KG1 (cell line): Measurements from ENCODE around the gene ZNF496.
"Not testable (repeated sequence)": the region's sequence is repeated elsewhere in the genome, so short reads cannot be mapped to it uniquely, and the experiment has no call there.

ENCODE experiments used
- DNase-seq: peaks from one replicate; lab custom pipeline; 2025; lab: John Stamatoyannopoulos, UW

ZNF496 gene

GRCh38 chr1:247359559-247359958 lies 27.9 kb upstream of the ZNF496 start:
- DNase-seq, result no peak

- no peak for DNase-seq
Observed at GRCh38 chr1:247358920-247359319, 27.3 kb upstream of the ZNF496 start.

- no peak for DNase-seq
Observed at GRCh38 chr1:247357781-247358211, 26.1 kb upstream of the ZNF496 start.

GRCh38 chr1:247357052-247357780 lies 25.5 kb upstream of the ZNF496 start:
- DNase-seq, result no peak

GRCh38 chr1:247355160-247355559 lies 23.5 kb upstream of the ZNF496 start:
- DNase-seq, result not testable (repeated sequence)

- DNase-seq, result no peak
Observed at GRCh38 chr1:247352175-247352574, 20.5 kb upstream of the ZNF496 start.

GRCh38 chr1:247350587-247350986 lies 18.9 kb upstream of the ZNF496 start:
- DNase-seq, result no peak

- no peak for DNase-seq
Observed at GRCh38 chr1:247347477-247348222, 16.0 kb upstream of the ZNF496 start.

- no peak for DNase-seq
Observed at GRCh38 chr1:247345881-247346280, 14.2 kb upstream of the ZNF496 start.

- no peak for DNase-seq
Observed at GRCh38 chr1:247343801-247344200, 12.1 kb upstream of the ZNF496 start.

- no peak for DNase-seq
Observed at GRCh38 chr1:247338723-247339275, 7.1 kb upstream of the ZNF496 start.

- DNase-seq, result no peak
Observed at GRCh38 chr1:247337961-247338360, 6.3 kb upstream of the ZNF496 start.

- DNase-seq, result no peak
Observed at GRCh38 chr1:247337250-247337746, 5.6 kb upstream of the ZNF496 start.

- no peak for DNase-seq
Observed at GRCh38 chr1:247336390-247336789, 4.7 kb upstream of the ZNF496 start.

GRCh38 chr1:247335882-247336281 lies 4.2 kb upstream of the ZNF496 start:
- no peak for DNase-seq

- no peak for DNase-seq
Observed at GRCh38 chr1:247334378-247335133, 2.9 kb upstream of the ZNF496 start.

GRCh38 chr1:247332623-247333361 lies 1.1 kb upstream of the ZNF496 start:
- no peak for DNase-seq

- peak; percentile 28 for DNase-seq
Observed at GRCh38 chr1:247332215-247332622, 552 bp upstream of the ZNF496 start.

- DNase-seq, result no peak
Observed at GRCh38 chr1:247331172-247331524, 519 bp downstream of the ZNF496 start.

- DNase-seq, result no peak
Observed at GRCh38 chr1:247330548-247331171, 1.0 kb downstream of the ZNF496 start.

GRCh38 chr1:247329097-247329617 lies 2.5 kb downstream of the ZNF496 start:
- DNase-seq, result no peak
